SU-DHL-6 (cell line): ENCODE measurements around the gene LGALS16.
"Not testable (repeated sequence)": the region's sequence is repeated elsewhere in the genome, so short reads cannot be mapped to it uniquely, and the experiment has no call there.

Experiments
- CTCF ChIP-seq: fragments of 200-600 bp; sonication (generic); IDR thresholded peaks from one replicate; pipeline ENCODE4 v1.5.1; 2017; ENCODE audit warnings: antibody characterized with exemption, mild to moderate bottlenecking, low read length, moderate library complexity; ENCODE audit not compliant: insufficient read depth, poor library complexity, severe bottlenecking
- EZH2phosphoT487 ChIP-seq: fragments of 200-600 bp; sonication (generic), shearing (Covaris generic); conservative IDR thresholded peaks from 2 replicates; pipeline ENCODE4 v1.6.1; 2018; ENCODE audit warnings: mild to moderate bottlenecking, antibody characterized with exemption, low read length, moderate library complexity, mixed read lengths

GRCh38 chr19:39673862-39674261 is 18.1 kb downstream of the LGALS16 start:
- TF ChIP-seq CTCF, EZH2phosphoT487: not testable (repeated sequence)
